Cardiac muscle cell (in vitro differentiated cells and primary cell): ENCODE measurements around the gene TXLNG. TPM values are rescaled to one million over a fixed set of nuclear protein-coding genes. Genes with fewer than 3 reads are reported as not detected.
A peak's percentile ranks its signal among the peaks of the same experiment; 100 is the strongest.
"Not testable (repeated sequence)": the region's sequence is repeated elsewhere in the genome, so short reads cannot be mapped to it uniquely, and the experiment has no call there.

Source experiments
- DNase-seq, 2 donors: peaks; one replicate each; pipeline versions ENCODE4 v3.0.0 to v3.0.0-alpha.2; 2010 to 2017; ENCODE audit warnings: low read depth in 1 of 2, low spot score in 1 of 2
- H3K27ac ChIP-seq: fragments of 200-600 bp; sonication (generic); 2 replicates; pipeline ENCODE4 v1.5.1; 2016
- H3K27me3 ChIP-seq: fragments of 200-600 bp; sonication (generic); 2 replicates; pipeline ENCODE4 v1.6.0; 2016; ENCODE audit warnings: control low read depth
- H3K36me3 ChIP-seq: fragments of 200-600 bp; sonication (generic); 2 replicates; pipeline ENCODE4 v1.5.1; 2016; ENCODE audit warnings: control low read depth
- H3K4me1 ChIP-seq: fragments of 200-600 bp; sonication (generic); 2 replicates; pipeline ENCODE4 v1.8.1; 2017; ENCODE audit warnings: low read depth, mild to moderate bottlenecking, mixed run types
- H3K4me3 ChIP-seq: fragments of 200-600 bp; sonication (generic); 2 replicates; pipeline ENCODE4 v1.5.1; 2016; ENCODE audit warnings: mild to moderate bottlenecking
- H3K9me3 ChIP-seq: fragments of 200-600 bp; sonication (generic); 2 replicates; pipeline ENCODE4 v1.5.1; 2017; ENCODE audit warnings: low read depth, mild to moderate bottlenecking, control low read depth
- CTCF ChIP-seq: IDR thresholded peaks from 2 replicates; pipeline ENCODE4 v1.5.1; 2012; ENCODE audit warnings: low read depth, mild to moderate bottlenecking, low read length
- polyA plus RNA-seq: library from polyadenylated mRNA; unstranded; fragments of >200 nt; fragmentation: Nextera tagmentation; extraction: Ambion mirVana; gene quantifications from 2 replicates; pipeline ENCODE4 v1.2.1, GENCODE V29; 2016
- total RNA-seq: library from RNA; depleted of rRNA; stranded (reverse); fragments of >200 nt; gene quantifications from 2 replicates; pipeline ENCODE4 v1.2.3, GENCODE V29; 2016

The TXLNG gene
- total and polyA plus RNA-seq, 2 experiments from 2014 or later = 12.4 to 16.8 TPM

GRCh38 chrX:16774746-16775145 is 11.5 kb upstream of the TXLNG start:
- H3K27me3 ChIP-seq = no peaks in the 10 kb centered on the region
- H3K4me1 ChIP-seq = no peaks in the 10 kb centered on the region
- DNase-seq = no peak
- TF ChIP-seq CTCF = no peak
- no peak overlapping the region for H3K27ac ChIP-seq
- no peak overlapping the region for H3K4me3 ChIP-seq
- no peaks in the 10 kb centered on the region for H3K36me3 ChIP-seq
- no peaks in the 10 kb centered on the region for H3K9me3 ChIP-seq

- H3K27ac ChIP-seq = no peak overlapping the region
- H3K36me3 ChIP-seq = no peaks in the 10 kb centered on the region
- no peak for TF ChIP-seq CTCF
- no peaks in the 10 kb centered on the region for H3K9me3 ChIP-seq
- no peaks in the 10 kb centered on the region for H3K27me3 ChIP-seq
- DNase-seq = peak in 1 of 2 donors; percentile 68
- H3K4me1 ChIP-seq = no peaks in the 10 kb centered on the region
- no peak overlapping the region for H3K4me3 ChIP-seq
Observed at GRCh38 chrX:16778545-16778944, 7.7 kb upstream of the TXLNG start.

GRCh38 chrX:16778993-16779392 is 7.3 kb upstream of the TXLNG start:
- Histone ChIP-seq H3K9me3 (no peaks in the 10 kb centered on the region), H3K4me1 (no peaks in the 10 kb centered on the region), H3K4me3 (no peak overlapping the region), H3K36me3 (no peaks in the 10 kb centered on the region), H3K27me3 (no peaks in the 10 kb centered on the region), H3K27ac (no peak overlapping the region)
- no peak for DNase-seq
- no peak for TF ChIP-seq CTCF

- H3K36me3 ChIP-seq, H3K27ac ChIP-seq, H3K9me3 ChIP-seq, H3K4me3 ChIP-seq, H3K27me3 ChIP-seq, H3K4me1 ChIP-seq, DNase-seq: not testable (repeated sequence)
Observed at GRCh38 chrX:16779815-16780214, 6.5 kb upstream of the TXLNG start.

- no peak overlapping the region for H3K4me3 ChIP-seq
- H3K9me3 ChIP-seq = no peaks in the 10 kb centered on the region
- no peaks in the 10 kb centered on the region for H3K4me1 ChIP-seq
- H3K27me3 ChIP-seq = no peaks in the 10 kb centered on the region
- H3K36me3 ChIP-seq = no peaks in the 10 kb centered on the region
- no peak overlapping the region for H3K27ac ChIP-seq
- no peak for DNase-seq
- no peak for TF ChIP-seq CTCF
Observed at GRCh38 chrX:16783452-16783851, 2.8 kb upstream of the TXLNG start.

- H3K27ac ChIP-seq, H3K4me3 ChIP-seq, H3K4me1 ChIP-seq, H3K36me3 ChIP-seq, H3K27me3 ChIP-seq, H3K9me3 ChIP-seq, DNase-seq: not testable (repeated sequence)
Observed at GRCh38 chrX:16784440-16784839, 1.8 kb upstream of the TXLNG start.
